Hematopoietic multipotent progenitor cell treated with erythropoietin and hydrocortisone succinate and interleukin-3 and kit ligand, for 4 days (in vitro differentiated cells): Measurements from ENCODE around the gene TANGO2.
A peak's percentile ranks its signal among the peaks of the same experiment; 100 is the strongest.

Source experiments
- DNase-seq: peaks from one replicate; pipeline ENCODE4 v3.0.0-alpha.2; 2015

Gene TANGO2

GRCh38 chr22:20052309-20053259 is 31.7 kb downstream of the TANGO2 start:
- DNase-seq = no peak

GRCh38 chr22:20053407-20054033 is 32.6 kb downstream of the TANGO2 start:
- no peak for DNase-seq

GRCh38 chr22:20054034-20054427 is 33.1 kb downstream of the TANGO2 start:
- DNase-seq = no peak

GRCh38 chr22:20054485-20054884 is 33.6 kb downstream of the TANGO2 start:
- DNase-seq = no peak

GRCh38 chr22:20055144-20055543 is 34.2 kb downstream of the TANGO2 start:
- no peak for DNase-seq

- DNase-seq = no peak
These were observed 34.7 kb downstream of the TANGO2 start for GRCh38 chr22:20055654-20056053.

- no peak for DNase-seq
These were observed 35.3 kb downstream of the TANGO2 start for GRCh38 chr22:20056161-20056560.

- no peak for DNase-seq
These were observed 35.9 kb downstream of the TANGO2 start for GRCh38 chr22:20056696-20057386.

- no peak for DNase-seq
These were observed 36.8 kb downstream of the TANGO2 start for GRCh38 chr22:20057596-20058268.

- DNase-seq = peak; percentile 73
These were observed 38.3 kb downstream of the TANGO2 start for GRCh38 chr22:20058989-20059770.

- no peak for DNase-seq
These were observed 40.0 kb downstream of the TANGO2 start for GRCh38 chr22:20060700-20061480.

GRCh38 chr22:20061481-20061861 is 40.6 kb downstream of the TANGO2 start:
- no peak for DNase-seq

GRCh38 chr22:20062043-20062765 is 41.3 kb downstream of the TANGO2 start:
- DNase-seq = no peak

GRCh38 chr22:20062766-20063083 is 41.8 kb downstream of the TANGO2 start:
- DNase-seq = no peak

- no peak for DNase-seq
These were observed 42.6 kb downstream of the TANGO2 start for GRCh38 chr22:20063271-20064139.

GRCh38 chr22:20064140-20064480 is 43.2 kb downstream of the TANGO2 start:
- no peak for DNase-seq

GRCh38 chr22:20064545-20065262 is 43.8 kb downstream of the TANGO2 start:
- no peak for DNase-seq

- no peak for DNase-seq
These were observed 45.1 kb downstream of the TANGO2 start for GRCh38 chr22:20065896-20066616.
